ENCODE measurements around the gene ALX3.

DNA sequence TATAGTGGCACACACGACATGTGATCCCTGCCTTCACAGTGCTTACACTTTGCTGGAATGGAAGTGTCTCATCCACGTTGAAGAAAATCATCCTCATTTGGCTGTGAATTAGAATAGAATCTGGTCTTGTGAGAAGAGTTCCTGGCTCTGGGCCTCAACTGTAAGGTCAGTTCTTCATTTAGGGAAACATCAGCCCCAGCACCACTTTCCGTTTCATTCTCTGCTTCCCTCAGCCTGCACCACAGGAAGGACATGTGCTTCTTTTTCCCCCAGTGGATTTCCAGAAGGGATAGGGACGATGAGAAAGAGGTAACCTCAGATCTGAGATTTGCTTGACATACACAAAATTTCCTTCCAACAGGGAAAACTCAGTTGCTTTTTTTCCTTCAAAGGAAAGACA lies 3.7 kb upstream of the ALX3 start:
- TF ChIP-seq CTCF (conservative IDR thresholded peaks at IDR 0.05; ENCODE audit: low read length) (no peak), EZH2phosphoT487 (IDR thresholded peaks at IDR 0.05; ENCODE audit: borderline replicate concordance, low read depth, low read length) (no peak)

Measured in OCI-LY7 (cell line).